H1 (cell line): ENCODE measurements around the gene GIT1. TPM values are rescaled to one million over a fixed set of nuclear protein-coding genes. Genes with fewer than 3 reads are reported as not detected.

ENCODE experiments used
- CBX5 ChIP-seq: fragments of 300-800, 300-1000 bp; sonication (generic); IDR thresholded peaks from 2 replicates; pipeline ENCODE4 v1.7.1; 2016; ENCODE audit warnings: antibody characterized with exemption, low read length, low read depth
- CREB1 ChIP-seq: IDR thresholded peaks from 2 replicates; pipeline ENCODE4 v1.6.1; 2012; ENCODE audit warnings: inconsistent platforms
- EP300 ChIP-seq, 2 experiments: IDR thresholded peaks; 1 replicate in 1 of 2; 2 replicates in 1 of 2; pipeline ENCODE4 v1.6.1; 2011 to 2012; ENCODE audit warnings: low read depth in 2 of 2, low read length in 2 of 2, mild to moderate bottlenecking in 2 of 2, borderline replicate concordance in 1 of 2, inconsistent platforms in 1 of 2, moderate library complexity in 1 of 2
- EZH2 ChIP-seq: fragments of 200-600 bp; sonication (generic); IDR thresholded peaks from 2 replicates; pipeline ENCODE4 v1.7.1; 2012; ENCODE audit warnings: low read depth, mild to moderate bottlenecking, moderate library complexity, low read length, inconsistent platforms; ENCODE audit not compliant: severe bottlenecking
- RAD21 ChIP-seq, 2 experiments: IDR thresholded peaks in 1 of 2; conservative IDR thresholded peaks in 1 of 2; 2 replicates each; pipeline ENCODE4 v1.6.1; 2011; ENCODE audit warnings: low read depth in 2 of 2, low read length in 2 of 2, improper control_type of control experiment in 1 of 2, inconsistent platforms in 1 of 2, mild to moderate bottlenecking in 1 of 2, moderate library complexity in 1 of 2
- SRF ChIP-seq: IDR thresholded peaks from 2 replicates; pipeline ENCODE4 v1.6.1; 2011; ENCODE audit warnings: mild to moderate bottlenecking, low read depth, low read length, moderate library complexity
- TAF7 ChIP-seq: optimal IDR thresholded peaks from 2 replicates; pipeline ENCODE3; 2011; ENCODE audit warnings: low read depth, mild to moderate bottlenecking, inconsistent platforms, low read length, moderate library complexity, borderline replicate concordance
- TCF12 ChIP-seq: IDR thresholded peaks from 2 replicates; pipeline ENCODE4 v1.6.1; 2011; ENCODE audit warnings: low read depth, mild to moderate bottlenecking, low read length
- YY1 ChIP-seq: IDR thresholded peaks from 2 replicates; pipeline ENCODE4 v1.6.1; 2011; ENCODE audit warnings: low read depth, mild to moderate bottlenecking, low read length
- polyA plus RNA-seq, 7 experiments: library from polyadenylated mRNA; depleted of rRNA in 3 of 7; stranded (reverse) in 5 of 7; unstranded in 2 of 7; fragments of >200 nt in 5 of 7; fragments of 200-250 nt in 2 of 7; gene quantifications; 1 replicate in 5 of 7; 2 replicates in 1 of 7; 4 replicates in 1 of 7; pipeline versions ENCODE4 v1.2.1 to v1.2.3, GENCODE V29; 2011 to 2013; ENCODE audit warnings: missing spikeins in 2 of 7, mixed read lengths in 2 of 7
- total RNA-seq: library from RNA; stranded (reverse); fragmentation: NEBNext Ultra II Directional; extraction: Animal tissue kit (Norgen Biotek cat#: 25700); gene quantifications from 2 replicates; pipeline ENCODE4 v1.2.1, GENCODE V29; 2021
- TF ChIP-seq, protein P1 (sequence below): IDR thresholded peaks from 2 replicates; pipeline ENCODE4 v1.6.1; 2012; ENCODE audit warnings: inconsistent platforms

The GIT1 gene
- total and polyA plus RNA-seq, 2 of the 8 experiments (the other 6 are each of a cell fraction or from before 2014, with no cell fraction given), result 62.4 to 63.0 TPM

DNA sequence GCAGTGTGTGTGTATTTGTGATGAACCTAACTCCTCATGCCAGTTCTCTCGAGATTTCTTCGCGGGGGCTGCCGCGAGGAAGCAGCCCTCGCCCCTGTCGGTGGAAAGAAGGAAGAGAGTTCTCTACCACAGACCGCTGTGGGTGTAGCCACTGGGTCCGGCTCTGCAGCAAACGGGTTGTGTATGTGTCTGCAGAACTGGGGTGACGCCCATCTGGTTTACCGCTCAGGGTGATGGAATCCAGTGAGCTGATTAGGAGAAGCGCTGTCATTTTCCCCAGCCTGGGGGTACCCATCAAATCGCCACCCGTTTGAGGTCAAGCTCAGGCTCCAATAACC, 25.6 kb upstream of the GIT1 start (continued):
- TF ChIP-seq EP300 (IDR thresholded peaks at IDR 0.05; ENCODE audit: borderline replicate concordance in 1 of 2, low read depth in 2 of 2, low read length in 2 of 2) (no peak), TAF7 (no peak), CREB1 (no peak), CBX5 (no peak), EZH2 (no peak), RAD21 (IDR thresholded peaks at IDR 0.05 in 1 of 2, conservative IDR thresholded peaks at IDR 0.05 in 1 of 2; ENCODE audit: low read depth in 2 of 2, low read length in 2 of 2) (no peak), TCF12 (no peak), SRF (no peak), YY1 (no peak)
- TF ChIP-seq, protein P1, sequence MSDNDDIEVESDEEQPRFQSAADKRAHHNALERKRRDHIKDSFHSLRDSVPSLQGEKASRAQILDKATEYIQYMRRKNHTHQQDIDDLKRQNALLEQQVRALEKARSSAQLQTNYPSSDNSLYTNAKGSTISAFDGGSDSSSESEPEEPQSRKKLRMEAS, result no peak
